A549 (cell line): ENCODE results near the gene PLEKHA6.

Source experiments
- BHLHE40 ChIP-seq: IDR thresholded peaks from 2 replicates; pipeline ENCODE4 v1.6.1; 2012; ENCODE audit warnings: low read depth, low read length, inconsistent platforms
- CHD4 ChIP-seq: fragments of 200-600 bp; sonication (generic); IDR thresholded peaks from 2 replicates; pipeline ENCODE4 v1.6.1; 2016; ENCODE audit warnings: antibody characterized with exemption, mild to moderate bottlenecking, borderline replicate concordance
- EP300 ChIP-seq, 2 experiments: fragments of >200 bp; sonication (Bioruptor Twin); formaldehyde crosslinking; IDR thresholded peaks; 2 replicates in 1 of 2; 3 replicates in 1 of 2; pipeline ENCODE4 v1.6.1; 2016 to 2017
- HDAC2 ChIP-seq: fragments of 200-600 bp; sonication (generic); IDR thresholded peaks from 2 replicates; pipeline ENCODE4 v1.6.1; 2016
- MAFK ChIP-seq: fragments of 450-650 bp; IDR thresholded peaks from 2 replicates; pipeline ENCODE4 v1.6.1; 2014; ENCODE audit not compliant: partially characterized antibody
- POLR2A ChIP-seq: IDR thresholded peaks from 2 replicates; pipeline ENCODE4 v1.6.1; 2012; ENCODE audit warnings: mild to moderate bottlenecking, low read length
- RAD21 ChIP-seq, 2 experiments: fragments of >200 bp in 1 of 2; sonication (Bioruptor Twin) in 1 of 2; formaldehyde crosslinking in 1 of 2; IDR thresholded peaks in 1 of 2; conservative IDR thresholded peaks in 1 of 2; 2 replicates in 1 of 2; 3 replicates in 1 of 2; pipeline ENCODE4 v1.6.1; 2012 to 2018; ENCODE audit warnings: inconsistent platforms in 1 of 2
- ZFP36 ChIP-seq: fragments of 450-650 bp; IDR thresholded peaks from 2 replicates; pipeline ENCODE4 v1.6.1; 2014; ENCODE audit warnings: borderline replicate concordance; ENCODE audit not compliant: partially characterized antibody
- TF ChIP-seq, protein P1 (sequence below): fragments of >200 bp; sonication (Bioruptor Twin); formaldehyde crosslinking; IDR thresholded peaks from 3 replicates; pipeline ENCODE4 v1.5.1; 2016

GRCh38 chr1:204349602-204350001 lies 10.1 kb downstream of the PLEKHA6 start:
- TF ChIP-seq BHLHE40, result no peak
- TF ChIP-seq POLR2A, result no peak
- no peak for TF ChIP-seq CHD4
- TF ChIP-seq ZFP36, result no peak
- TF ChIP-seq, protein P1, sequence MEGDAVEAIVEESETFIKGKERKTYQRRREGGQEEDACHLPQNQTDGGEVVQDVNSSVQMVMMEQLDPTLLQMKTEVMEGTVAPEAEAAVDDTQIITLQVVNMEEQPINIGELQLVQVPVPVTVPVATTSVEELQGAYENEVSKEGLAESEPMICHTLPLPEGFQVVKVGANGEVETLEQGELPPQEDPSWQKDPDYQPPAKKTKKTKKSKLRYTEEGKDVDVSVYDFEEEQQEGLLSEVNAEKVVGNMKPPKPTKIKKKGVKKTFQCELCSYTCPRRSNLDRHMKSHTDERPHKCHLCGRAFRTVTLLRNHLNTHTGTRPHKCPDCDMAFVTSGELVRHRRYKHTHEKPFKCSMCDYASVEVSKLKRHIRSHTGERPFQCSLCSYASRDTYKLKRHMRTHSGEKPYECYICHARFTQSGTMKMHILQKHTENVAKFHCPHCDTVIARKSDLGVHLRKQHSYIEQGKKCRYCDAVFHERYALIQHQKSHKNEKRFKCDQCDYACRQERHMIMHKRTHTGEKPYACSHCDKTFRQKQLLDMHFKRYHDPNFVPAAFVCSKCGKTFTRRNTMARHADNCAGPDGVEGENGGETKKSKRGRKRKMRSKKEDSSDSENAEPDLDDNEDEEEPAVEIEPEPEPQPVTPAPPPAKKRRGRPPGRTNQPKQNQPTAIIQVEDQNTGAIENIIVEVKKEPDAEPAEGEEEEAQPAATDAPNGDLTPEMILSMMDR, result no peak
- TF ChIP-seq MAFK, result no peak
- no peak for TF ChIP-seq HDAC2
- no peak for TF ChIP-seq EP300 (IDR thresholded peaks at IDR 0.05)
- no peak for TF ChIP-seq RAD21 (conservative IDR thresholded peaks at IDR 0.05 in 1 of 2, IDR thresholded peaks at IDR 0.05 in 1 of 2)
